Endodermal cell (in vitro differentiated cells): Measurements from ENCODE around the gene MEF2B. TPM values are rescaled to one million over a fixed set of nuclear protein-coding genes. Genes with fewer than 3 reads are reported as not detected.

Source experiments
- DNase-seq: peaks from one replicate; pipeline ENCODE4 v3.0.0-alpha.2; 2017
- H3K27ac ChIP-seq: 2 replicates; pipeline ENCODE4 v1.5.1; 2013; ENCODE audit warnings: mild to moderate bottlenecking, low read depth, low read length, moderate library complexity
- H3K27me3 ChIP-seq: 2 replicates; pipeline ENCODE4 v1.6.1; 2013; ENCODE audit warnings: mild to moderate bottlenecking, low read length, moderate library complexity; ENCODE audit not compliant: insufficient read depth, control insufficient read depth, poor library complexity, severe bottlenecking
- H3K36me3 ChIP-seq: 2 replicates; pipeline ENCODE4 v1.7.0; 2013; ENCODE audit warnings: mild to moderate bottlenecking, low read length, moderate library complexity; ENCODE audit not compliant: control insufficient read depth, insufficient read depth
- H3K4me1 ChIP-seq: one replicate; pipeline ENCODE4 v1.7.0; 2013; ENCODE audit warnings: low read length; ENCODE audit not compliant: control insufficient read depth, insufficient read depth
- H3K4me3 ChIP-seq: 2 replicates; pipeline ENCODE4 v1.5.1; 2013; ENCODE audit warnings: mild to moderate bottlenecking, low read length, moderate library complexity
- H3K9ac ChIP-seq: 2 replicates; pipeline ENCODE4 v1.6.1; 2013; ENCODE audit warnings: mild to moderate bottlenecking, low read length, moderate library complexity; ENCODE audit not compliant: poor library complexity, severe bottlenecking; ENCODE audit errors: extremely low read depth
- H3K9me3 ChIP-seq: 2 replicates; pipeline ENCODE4 v1.6.1; 2013; ENCODE audit warnings: mild to moderate bottlenecking, low read length, moderate library complexity; ENCODE audit not compliant: control insufficient read depth
- H3K27ac Mint-ChIP-seq: 2 replicates; pipeline ENCODE4 v1.8.0; 2020; ENCODE audit warnings: mixed read lengths
- H3K27me3 Mint-ChIP-seq: 2 replicates; pipeline ENCODE4 v1.8.0; 2021; ENCODE audit warnings: mild to moderate bottlenecking, mixed read lengths; ENCODE audit not compliant: insufficient read depth
- H3K36me3 Mint-ChIP-seq: 2 replicates; pipeline ENCODE4 v1.8.0; 2020; ENCODE audit warnings: low read depth, mixed read lengths
- H3K4me1 Mint-ChIP-seq: 2 replicates; pipeline ENCODE4 v1.8.0; 2020; ENCODE audit warnings: mixed read lengths
- H3K4me3 Mint-ChIP-seq: 2 replicates; pipeline ENCODE4 v1.8.0; 2020; ENCODE audit warnings: mild to moderate bottlenecking, moderate library complexity, mixed read lengths
- H3K9me3 Mint-ChIP-seq: 2 replicates; pipeline ENCODE4 v1.8.0; 2020; ENCODE audit warnings: mild to moderate bottlenecking, mixed read lengths
- WGBS, 2 experiments: methylation state at CpG; one replicate each; pipeline versions ENCODE4 v1.1.5 to v1.1.7; 2013; ENCODE audit warnings: missing lambda C conversion rate in 2 of 2, mixed read lengths in 1 of 2; ENCODE audit not compliant: insufficient coverage in 1 of 2, insufficient read length in 1 of 2; 5-methylcytosine and 5-hydroxymethylcytosine counted together
- total RNA-seq, 2 donors: library from RNA; stranded (reverse); fragmentation: NEBNext Ultra II Directional in 1 of 2; extraction: Animal tissue kit (Norgen Biotek cat#: 25700) in 1 of 2; gene quantifications; 2 replicates in 1 of 2; 3 replicates in 1 of 2; pipeline ENCODE4 v1.2.1, GENCODE V29; 2021
- TF ChIP-seq, protein P1 (sequence below): fragments of 200-600 bp; sonication (generic); conservative IDR thresholded peaks from 2 replicates; pipeline ENCODE4 v1.5.0; 2021; ENCODE audit warnings: antibody characterized with exemption, mild to moderate bottlenecking

Gene MEF2B
- total RNA-seq, 2 donors from 2014 or later: 1.2 to 1.6 TPM

DNA sequence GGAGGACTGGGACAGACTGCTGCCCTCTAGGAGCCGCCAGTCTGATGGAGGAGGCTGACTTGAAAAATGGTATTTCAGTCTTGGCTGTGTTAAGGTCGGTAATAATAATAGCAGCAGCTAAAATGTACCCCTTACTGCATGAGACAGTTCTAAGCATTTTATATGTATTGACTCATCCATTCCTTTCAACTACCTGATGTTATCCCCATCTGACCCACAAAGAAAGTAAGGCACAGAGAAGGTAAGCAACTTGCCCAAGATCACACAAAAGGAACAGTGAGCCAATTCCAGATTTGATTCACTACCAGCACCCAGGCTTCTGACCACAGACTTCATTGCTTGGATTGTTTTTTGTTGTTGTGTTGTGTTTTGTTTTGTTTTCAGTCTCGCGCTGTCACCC lies 45.7 kb upstream of the MEF2B start:
- Histone ChIP-seq H3K4me3 (no peak overlapping the region), H3K9ac (no peak overlapping the region), H3K4me1 (no peaks in the 10 kb centered on the region), H3K36me3 (no peaks in the 10 kb centered on the region), H3K27me3 (peaks cover 46% of the 10 kb centered on the region), H3K27ac (no peak overlapping the region), H3K9me3 (no peaks in the 10 kb centered on the region)
- TF ChIP-seq, protein P1, sequence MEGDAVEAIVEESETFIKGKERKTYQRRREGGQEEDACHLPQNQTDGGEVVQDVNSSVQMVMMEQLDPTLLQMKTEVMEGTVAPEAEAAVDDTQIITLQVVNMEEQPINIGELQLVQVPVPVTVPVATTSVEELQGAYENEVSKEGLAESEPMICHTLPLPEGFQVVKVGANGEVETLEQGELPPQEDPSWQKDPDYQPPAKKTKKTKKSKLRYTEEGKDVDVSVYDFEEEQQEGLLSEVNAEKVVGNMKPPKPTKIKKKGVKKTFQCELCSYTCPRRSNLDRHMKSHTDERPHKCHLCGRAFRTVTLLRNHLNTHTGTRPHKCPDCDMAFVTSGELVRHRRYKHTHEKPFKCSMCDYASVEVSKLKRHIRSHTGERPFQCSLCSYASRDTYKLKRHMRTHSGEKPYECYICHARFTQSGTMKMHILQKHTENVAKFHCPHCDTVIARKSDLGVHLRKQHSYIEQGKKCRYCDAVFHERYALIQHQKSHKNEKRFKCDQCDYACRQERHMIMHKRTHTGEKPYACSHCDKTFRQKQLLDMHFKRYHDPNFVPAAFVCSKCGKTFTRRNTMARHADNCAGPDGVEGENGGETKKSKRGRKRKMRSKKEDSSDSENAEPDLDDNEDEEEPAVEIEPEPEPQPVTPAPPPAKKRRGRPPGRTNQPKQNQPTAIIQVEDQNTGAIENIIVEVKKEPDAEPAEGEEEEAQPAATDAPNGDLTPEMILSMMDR: no peak
- no peaks in the 10 kb centered on the region for H3K4me1 Mint-ChIP-seq
- no peaks in the 10 kb centered on the region for H3K36me3 Mint-ChIP-seq
- H3K27me3 Mint-ChIP-seq: peaks cover 59% of the 10 kb centered on the region
- H3K9me3 Mint-ChIP-seq: no peaks in the 10 kb centered on the region
- no peak overlapping the region for H3K27ac Mint-ChIP-seq
- H3K4me3 Mint-ChIP-seq: no peak overlapping the region
- no peak for DNase-seq
- 43 to 83% methylated on average over 1 to 4 of the region's 4 CpGs for WGBS, 2 experiments

DNA sequence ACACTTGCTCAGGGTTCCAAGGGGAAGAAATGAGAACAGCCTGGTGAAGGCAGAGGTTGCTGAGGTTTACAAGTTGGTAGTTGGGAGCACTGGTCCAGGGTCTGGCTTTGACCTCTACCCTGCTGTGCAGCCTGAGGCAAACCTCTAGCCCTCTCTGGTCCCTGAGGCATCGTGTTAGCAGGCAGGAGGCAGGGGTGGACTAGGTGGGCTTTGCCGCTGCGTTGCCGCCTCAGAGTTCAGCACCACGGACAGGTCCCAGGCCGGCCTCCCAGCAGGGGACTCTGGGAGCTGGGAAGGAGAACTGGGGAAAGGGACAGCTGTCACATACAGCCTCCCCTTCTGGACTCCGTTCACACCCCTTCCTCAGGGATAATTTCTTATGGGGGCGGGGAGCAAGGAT lies 44.8 kb upstream of the MEF2B start:
- no peak overlapping the region for H3K9ac ChIP-seq

DNA sequence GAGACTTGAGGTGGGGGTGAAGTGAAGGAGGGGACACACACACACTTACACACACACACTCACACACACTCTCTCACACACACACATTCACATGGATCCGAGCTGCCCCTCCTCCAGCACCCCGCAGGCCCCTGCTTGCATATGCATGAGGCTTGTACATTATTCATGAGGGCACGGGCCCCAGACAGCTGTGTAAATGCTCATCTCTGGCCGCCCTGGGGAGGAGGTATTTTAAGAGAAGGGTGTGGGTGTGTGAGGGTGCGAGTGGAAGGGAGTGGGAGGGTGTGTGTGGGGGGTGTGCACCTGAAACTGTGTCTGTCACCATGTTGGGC lies 44.1 kb upstream of the MEF2B start:
- TF ChIP-seq, protein P1: no peak
- no peaks in the 10 kb centered on the region for H3K4me1 Mint-ChIP-seq
- 3 to 9% methylated on average over 4 to 5 of the region's 5 CpGs for WGBS, 2 experiments
- no peaks in the 10 kb centered on the region for H3K36me3 ChIP-seq
- no peak overlapping the region for H3K4me3 Mint-ChIP-seq
- peaks cover 63% of the 10 kb centered on the region for H3K27me3 ChIP-seq
- H3K4me1 ChIP-seq: no peaks in the 10 kb centered on the region
- no peaks in the 10 kb centered on the region for H3K9me3 ChIP-seq
- peak; percentile 67 for DNase-seq
- H3K36me3 Mint-ChIP-seq: no peaks in the 10 kb centered on the region
- peaks cover 74% of the 10 kb centered on the region for H3K27me3 Mint-ChIP-seq
- H3K9me3 Mint-ChIP-seq: no peaks in the 10 kb centered on the region
- H3K4me3 ChIP-seq: no peak overlapping the region
- no peak overlapping the region for H3K27ac Mint-ChIP-seq
- H3K9ac ChIP-seq: no peak overlapping the region
- H3K27ac ChIP-seq: no peak overlapping the region

More for the DNA sequence above, 44.8 kb upstream of the MEF2B start:
- no peaks in the 10 kb centered on the region for H3K36me3 ChIP-seq
- WGBS, 2 experiments: 6% methylated on average over 8 of the region's 8 CpGs; no CpG with 5 or more reads in 1 of the 2 experiments
- H3K9me3 ChIP-seq: no peaks in the 10 kb centered on the region
- Mint-ChIP-seq H3K9me3 (no peaks in the 10 kb centered on the region), H3K4me1 (no peaks in the 10 kb centered on the region), H3K27ac (no peak overlapping the region), H3K27me3 (peaks cover 66% of the 10 kb centered on the region), H3K4me3 (no peak overlapping the region), H3K36me3 (no peaks in the 10 kb centered on the region)
- H3K4me1 ChIP-seq: no peaks in the 10 kb centered on the region
- peaks cover 55% of the 10 kb centered on the region for H3K27me3 ChIP-seq
- peak; percentile 98 for DNase-seq
- H3K27ac ChIP-seq: no peak overlapping the region
- TF ChIP-seq, protein P1: no peak
- no peak overlapping the region for H3K4me3 ChIP-seq
